Stimulated activated CD4-positive, alpha-beta T cell treated with anti-CD3 and anti-CD28 coated beads, Interleukin-12 subunit alpha, Interleukin-12 subunit beta, amount 100 ng/mL, for 4 hours (primary cell): ENCODE data around the gene TMEM168.
"Not testable (repeated sequence)": the region's sequence is repeated elsewhere in the genome, so short reads cannot be mapped to it uniquely, and the experiment has no call there.

ENCODE experiments used
- DNase-seq: peaks from one replicate; pipeline ENCODE4 v3.0.0-alpha.2; 2020

The TMEM168 gene

GRCh38 chr7:112789817-112790585, at the start of gene TMEM168:
TMEM168 (minus strand) TSS chr7:112790393; CDS start chr7:112784825, 5,568 bp downstream.
- DNase-seq = peak; percentile 88

- not testable (repeated sequence) for DNase-seq
These were observed 45.7 kb upstream of the TMEM168 start for GRCh38 chr7:112835928-112836327.

- DNase-seq = no peak
These were observed 42.9 kb upstream of the TMEM168 start for GRCh38 chr7:112833082-112833481.

- DNase-seq = no peak
These were observed 40.6 kb upstream of the TMEM168 start for GRCh38 chr7:112830769-112831168.

GRCh38 chr7:112828696-112829095, 38.5 kb upstream of the TMEM168 start:
- no peak for DNase-seq

GRCh38 chr7:112821345-112821744, 31.2 kb upstream of the TMEM168 start:
- no peak for DNase-seq

GRCh38 chr7:112819536-112819935, 29.3 kb upstream of the TMEM168 start:
- DNase-seq = no peak

- DNase-seq = no peak
These were observed 16.0 kb upstream of the TMEM168 start for GRCh38 chr7:112806156-112806555.

GRCh38 chr7:112802406-112802805, 12.2 kb upstream of the TMEM168 start:
- no peak for DNase-seq

GRCh38 chr7:112800486-112800885, 10.3 kb upstream of the TMEM168 start:
- DNase-seq = no peak

GRCh38 chr7:112799448-112800120, 9.4 kb upstream of the TMEM168 start:
- no peak for DNase-seq

- DNase-seq = no peak
These were observed 8.3 kb upstream of the TMEM168 start for GRCh38 chr7:112798274-112799159.

GRCh38 chr7:112796552-112796951, 6.4 kb upstream of the TMEM168 start:
- not testable (repeated sequence) for DNase-seq

- DNase-seq = no peak
These were observed 2.2 kb upstream of the TMEM168 start for GRCh38 chr7:112792441-112792840.

- no peak for DNase-seq
These were observed 1.4 kb upstream of the TMEM168 start for GRCh38 chr7:112791465-112792168.

- DNase-seq = no peak
These were observed 402 bp upstream of the TMEM168 start for GRCh38 chr7:112790586-112791003.

GRCh38 chr7:112789453-112789816, 758 bp downstream of the TMEM168 start:
- no peak for DNase-seq

GRCh38 chr7:112788778-112789343, 1.3 kb downstream of the TMEM168 start:
- no peak for DNase-seq

GRCh38 chr7:112784603-112785002, 5.6 kb downstream of the TMEM168 start:
- no peak for DNase-seq

- DNase-seq = no peak
These were observed 7.7 kb downstream of the TMEM168 start for GRCh38 chr7:112782498-112782897.

GRCh38 chr7:112781558-112781957, 8.6 kb downstream of the TMEM168 start:
- DNase-seq = no peak

- DNase-seq = no peak
These were observed 9.1 kb downstream of the TMEM168 start for GRCh38 chr7:112781110-112781509.
